Activated B cell treated with CpG ODN at 0.5 μM for 24 hours (primary cell): ENCODE results near the gene TBX18. TPM values are rescaled to one million over a fixed set of nuclear protein-coding genes. Genes with fewer than 3 reads are reported as not detected.

Experiments used
- ATAC-seq: fragments of 200-7000 bp; cut with Tn5 transposase; one replicate; pipeline ENCODE4 v1.10.0; 2021; ENCODE audit warnings: low read depth, mild to moderate bottlenecking, moderate library complexity
- CTCF ChIA-PET: fragments of 350-600 bp; sonication (Branson Sonifier 250); formaldehyde crosslinking; loops from one replicate; lab custom pipeline; 2021; ENCODE audit warnings: antibody characterized with exemption; lab: Charles Lee
- POLR2A ChIA-PET: fragments of 350-600 bp; sonication (Branson Sonifier 250); formaldehyde crosslinking; loops from one replicate; lab custom pipeline; 2021; ENCODE audit warnings: antibody characterized with exemption; lab: Charles Lee
- DNase-seq: peaks from one replicate; pipeline ENCODE4 v3.0.0; 2022
- H3K27ac Mint-ChIP-seq: one replicate; pipeline ENCODE4 v1.8.0; 2020; ENCODE audit warnings: mixed read lengths
- H3K27me3 Mint-ChIP-seq: one replicate; pipeline ENCODE4 v1.8.0; 2021; ENCODE audit warnings: mixed read lengths
- H3K36me3 Mint-ChIP-seq: one replicate; pipeline ENCODE4 v1.8.0; 2021; ENCODE audit warnings: low read depth, mixed read lengths
- H3K4me1 Mint-ChIP-seq: one replicate; pipeline ENCODE4 v1.8.0; 2021; ENCODE audit warnings: mixed read lengths
- H3K4me3 Mint-ChIP-seq: one replicate; pipeline ENCODE4 v1.8.0; 2020; ENCODE audit warnings: mild to moderate bottlenecking, mixed read lengths
- H3K9me3 Mint-ChIP-seq: one replicate; pipeline ENCODE4 v1.8.0; 2020; ENCODE audit warnings: mixed read lengths
- CTCF ChIP-seq: fragments of 200-600 bp; IDR thresholded peaks from one replicate; pipeline ENCODE4 v1.8.0; 2022; ENCODE audit warnings: antibody characterized with exemption, mild to moderate bottlenecking
- intact Hi-C: fragments of 100-400 bp; cut with micrococcal nuclease; formaldehyde crosslinking; loops from one replicate; pipeline ENCODE4 v1.15.1; 2024
- total RNA-seq: library from RNA; stranded (reverse); gene quantifications from 2 replicates; pipeline ENCODE4 v1.2.3, GENCODE V29; 2022

The TBX18 gene
- total RNA-seq, 1 donor from 2014 or later = not detected

GRCh38 chr6:84740385-84740784 lies 24.0 kb downstream of the TBX18 start:
- CTCF ChIA-PET = no interaction called here
- no peaks in the 10 kb centered on the region for H3K36me3 Mint-ChIP-seq
- no peaks in the 10 kb centered on the region for H3K9me3 Mint-ChIP-seq
- POLR2A ChIA-PET = no interaction called here
- no peak overlapping the region for H3K4me3 Mint-ChIP-seq
- ATAC-seq (no peak), DNase-seq (no peak)
- H3K27me3 Mint-ChIP-seq = no peaks in the 10 kb centered on the region
- H3K27ac Mint-ChIP-seq = no peak overlapping the region
- H3K4me1 Mint-ChIP-seq = no peaks in the 10 kb centered on the region
- no peak for TF ChIP-seq CTCF
- intact Hi-C loops = no loop called here

GRCh38 chr6:84739866-84740208 lies 24.6 kb downstream of the TBX18 start:
- intact Hi-C loops = no loop called here
- no peaks in the 10 kb centered on the region for H3K9me3 Mint-ChIP-seq
- H3K4me1 Mint-ChIP-seq = no peaks in the 10 kb centered on the region
- no peaks in the 10 kb centered on the region for H3K27me3 Mint-ChIP-seq
- no peak overlapping the region for H3K27ac Mint-ChIP-seq
- TF ChIP-seq CTCF = no peak
- ATAC-seq = no peak
- POLR2A ChIA-PET = no interaction called here
- no peak for DNase-seq
- CTCF ChIA-PET = no interaction called here
- no peak overlapping the region for H3K4me3 Mint-ChIP-seq
- H3K36me3 Mint-ChIP-seq = no peaks in the 10 kb centered on the region

GRCh38 chr6:84738996-84739865 lies 25.2 kb downstream of the TBX18 start:
- no peak overlapping the region for H3K27ac Mint-ChIP-seq
- no peak for ATAC-seq
- CTCF ChIA-PET = no interaction called here

GRCh38 chr6:84733889-84734288 lies 30.5 kb downstream of the TBX18 start:
- intact Hi-C loops = no loop called here
- no peak overlapping the region for H3K4me3 Mint-ChIP-seq
- no peaks in the 10 kb centered on the region for H3K36me3 Mint-ChIP-seq
- DNase-seq = no peak
- CTCF ChIA-PET = no interaction called here
- TF ChIP-seq CTCF = no peak
- no peak overlapping the region for H3K27ac Mint-ChIP-seq
- peaks cover 2% of the 10 kb centered on the region for H3K27me3 Mint-ChIP-seq
- no peaks in the 10 kb centered on the region for H3K4me1 Mint-ChIP-seq
- POLR2A ChIA-PET = no interaction called here
- ATAC-seq = no peak
- no peaks in the 10 kb centered on the region for H3K9me3 Mint-ChIP-seq

More at GRCh38 chr6:84738996-84739865, 25.2 kb downstream of the TBX18 start:
- Mint-ChIP-seq H3K9me3 (no peaks in the 10 kb centered on the region), H3K4me3 (no peak overlapping the region), H3K27me3 (no peaks in the 10 kb centered on the region), H3K36me3 (no peaks in the 10 kb centered on the region), H3K4me1 (no peaks in the 10 kb centered on the region)
- POLR2A ChIA-PET = no interaction called here
- intact Hi-C loops = no loop called here
- TF ChIP-seq CTCF = no peak
- DNase-seq = no peak

DNA sequence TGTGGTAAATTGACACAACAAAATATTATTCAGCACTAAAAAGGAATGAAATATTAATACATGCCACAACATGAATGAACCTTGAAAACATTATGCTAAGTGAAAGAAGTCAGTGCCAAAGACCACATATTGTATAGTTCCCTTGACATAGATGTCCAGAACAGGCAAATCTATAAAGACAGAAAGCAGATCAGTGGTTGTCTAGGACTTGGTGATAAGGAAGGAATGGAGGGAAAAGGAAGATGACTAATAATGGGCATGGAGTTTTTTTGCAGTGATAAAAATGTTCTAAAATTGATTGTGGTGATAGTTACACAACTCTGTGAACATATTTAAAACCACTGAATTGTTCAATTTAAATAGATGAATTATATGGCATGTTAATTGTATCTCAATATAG lies 32.5 kb downstream of the TBX18 start:
- intact Hi-C loops = no loop called here
- CTCF ChIA-PET = no interaction called here
- Mint-ChIP-seq H3K9me3 (no peaks in the 10 kb centered on the region), H3K4me1 (no peaks in the 10 kb centered on the region), H3K27ac (no peak overlapping the region), H3K36me3 (no peaks in the 10 kb centered on the region), H3K4me3 (no peak overlapping the region), H3K27me3 (peaks cover 2% of the 10 kb centered on the region)
- ATAC-seq (no peak), DNase-seq (no peak)
- no peak for TF ChIP-seq CTCF
- POLR2A ChIA-PET = no interaction called here
